ENCODE results near the gene KCNV2.

- TF ChIP-seq CTCF (IDR thresholded peaks at IDR 0.05) (no peak), POLR2AphosphoS5 (IDR thresholded peaks at IDR 0.05) (no peak), EP300 (IDR thresholded peaks at IDR 0.05) (no peak)
Measured at GRCh38 chr9:2723376-2724065, 6.2 kb downstream of the KCNV2 start.

Measured in upper lobe of left lung (tissue), 4 donors.